ENCODE results near the gene DAGLB. TPM values are rescaled to one million over a fixed set of nuclear protein-coding genes. Genes with fewer than 3 reads are reported as not detected.

Gene DAGLB
- total and polyA plus RNA-seq, 8 donors: 16.8 to 46.5 (median 18.7) TPM

DNA sequence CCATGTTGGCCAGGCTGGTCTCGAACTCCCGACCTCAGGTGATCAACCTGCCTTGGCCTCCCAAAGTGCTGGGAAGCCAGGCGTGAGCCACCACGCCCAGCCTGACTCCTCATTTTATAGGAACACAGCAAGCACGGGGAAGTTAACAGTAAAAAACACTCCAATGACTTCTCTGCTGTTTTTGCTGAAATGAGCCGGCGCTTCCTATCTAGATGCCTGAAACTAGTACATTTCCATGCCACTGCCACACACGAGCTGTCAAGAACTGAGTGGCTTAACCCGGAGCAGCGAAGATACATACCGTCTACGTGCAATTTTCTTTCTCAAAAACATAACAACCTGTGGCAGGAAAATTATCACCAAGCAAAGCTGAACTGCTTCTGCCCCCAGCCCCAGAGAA lies 16.8 kb downstream of the DAGLB start:
- Histone ChIP-seq H3K4me1 (peaks cover 2 to 53% of the 10 kb centered on the region in 2 donors), H3K27me3 (no peaks in the 10 kb centered on the region), H3K27ac (peak overlapping the region in 1 of 2 donors; percentile 33), H3K9me3 (no peaks in the 10 kb centered on the region), H3K4me3 (no peak overlapping the region), H3K36me3 (peaks cover 0 to 79% of the 10 kb centered on the region in 2 donors)
- intact Hi-C loops (cut with DNase I): no loop called here
- DNase-seq (no peak), ATAC-seq (no peak)
- TF ChIP-seq, protein P1, sequence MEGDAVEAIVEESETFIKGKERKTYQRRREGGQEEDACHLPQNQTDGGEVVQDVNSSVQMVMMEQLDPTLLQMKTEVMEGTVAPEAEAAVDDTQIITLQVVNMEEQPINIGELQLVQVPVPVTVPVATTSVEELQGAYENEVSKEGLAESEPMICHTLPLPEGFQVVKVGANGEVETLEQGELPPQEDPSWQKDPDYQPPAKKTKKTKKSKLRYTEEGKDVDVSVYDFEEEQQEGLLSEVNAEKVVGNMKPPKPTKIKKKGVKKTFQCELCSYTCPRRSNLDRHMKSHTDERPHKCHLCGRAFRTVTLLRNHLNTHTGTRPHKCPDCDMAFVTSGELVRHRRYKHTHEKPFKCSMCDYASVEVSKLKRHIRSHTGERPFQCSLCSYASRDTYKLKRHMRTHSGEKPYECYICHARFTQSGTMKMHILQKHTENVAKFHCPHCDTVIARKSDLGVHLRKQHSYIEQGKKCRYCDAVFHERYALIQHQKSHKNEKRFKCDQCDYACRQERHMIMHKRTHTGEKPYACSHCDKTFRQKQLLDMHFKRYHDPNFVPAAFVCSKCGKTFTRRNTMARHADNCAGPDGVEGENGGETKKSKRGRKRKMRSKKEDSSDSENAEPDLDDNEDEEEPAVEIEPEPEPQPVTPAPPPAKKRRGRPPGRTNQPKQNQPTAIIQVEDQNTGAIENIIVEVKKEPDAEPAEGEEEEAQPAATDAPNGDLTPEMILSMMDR (IDR thresholded peaks at IDR 0.05): no peak

DNA sequence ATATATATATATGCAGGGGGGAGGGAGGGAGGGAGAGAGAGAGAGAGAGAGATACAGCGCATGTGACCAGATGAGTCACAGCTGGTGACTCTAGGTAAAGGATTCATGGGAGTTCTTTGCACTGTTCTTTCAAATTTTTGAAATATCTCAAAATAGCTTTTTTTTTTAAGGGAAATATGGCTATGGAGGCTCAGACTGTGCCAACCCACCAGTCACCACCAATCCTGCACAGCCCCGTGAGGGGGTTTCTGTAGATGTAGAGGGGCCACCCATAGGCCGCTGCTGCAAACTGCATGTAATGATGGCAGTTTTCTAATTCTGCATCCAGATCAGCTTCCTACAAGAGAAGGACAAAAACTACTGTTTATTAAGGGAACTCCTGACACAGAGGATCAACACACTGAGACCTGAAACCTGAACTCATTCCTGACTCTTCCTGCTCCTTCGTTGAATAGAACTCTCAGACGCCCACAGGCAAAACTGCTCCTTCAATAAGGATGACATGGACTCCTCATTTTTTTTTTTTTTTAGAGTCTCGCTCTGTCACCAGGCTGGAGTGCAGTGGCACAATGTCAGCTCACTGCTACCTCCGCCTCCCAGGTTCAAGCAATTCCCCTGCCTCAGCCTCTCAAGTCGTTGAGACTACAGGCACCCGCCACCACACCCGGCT lies 17.3 kb downstream of the DAGLB start:
- no peaks in the 10 kb centered on the region for H3K27me3 ChIP-seq
- DNase-seq: no peak
- ATAC-seq: no peak
- H3K4me1 ChIP-seq: peaks cover 2 to 53% of the 10 kb centered on the region in 2 donors
- no peak overlapping the region for H3K4me3 ChIP-seq
- peaks cover 0 to 85% of the 10 kb centered on the region in 2 donors for H3K36me3 ChIP-seq
- intact Hi-C loops (cut with DNase I): no loop called here
- TF ChIP-seq, protein P1 (IDR thresholded peaks at IDR 0.05): no peak
- H3K9me3 ChIP-seq: no peaks in the 10 kb centered on the region
- H3K27ac ChIP-seq: peak overlapping the region in 1 of 2 donors; percentile 33

DNA sequence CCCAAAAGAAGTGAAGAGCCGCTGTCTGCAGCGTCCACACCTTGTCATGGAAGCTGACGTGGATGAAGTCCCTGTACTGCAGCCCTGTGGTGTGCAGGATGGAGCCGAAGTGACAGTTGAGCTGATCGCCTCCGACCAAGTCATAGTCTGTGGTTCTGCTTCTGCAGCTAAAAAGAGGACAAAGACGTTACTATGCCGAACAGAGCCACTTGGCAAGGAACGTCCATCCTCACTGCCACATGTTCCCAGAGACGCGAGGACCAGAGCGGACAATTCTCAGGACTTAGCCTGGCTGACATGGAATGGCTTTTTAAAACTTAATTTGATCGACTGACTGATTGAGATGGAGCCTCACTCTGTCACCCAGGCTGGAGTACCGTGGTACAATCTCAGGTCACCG lies 21.8 kb downstream of the DAGLB start:
- Histone ChIP-seq H3K9me3 (no peaks in the 10 kb centered on the region), H3K27ac (no peak overlapping the region), H3K27me3 (no peaks in the 10 kb centered on the region), H3K4me1 (peaks cover 0 to 51% of the 10 kb centered on the region in 2 donors), H3K4me3 (no peak overlapping the region), H3K36me3 (peaks cover 0 to 94% of the 10 kb centered on the region in 2 donors)
- DNase-seq (no peak), ATAC-seq (no peak)
- TF ChIP-seq, protein P1 (IDR thresholded peaks at IDR 0.05): no peak
- intact Hi-C loops (cut with DNase I): no loop called here

DNA sequence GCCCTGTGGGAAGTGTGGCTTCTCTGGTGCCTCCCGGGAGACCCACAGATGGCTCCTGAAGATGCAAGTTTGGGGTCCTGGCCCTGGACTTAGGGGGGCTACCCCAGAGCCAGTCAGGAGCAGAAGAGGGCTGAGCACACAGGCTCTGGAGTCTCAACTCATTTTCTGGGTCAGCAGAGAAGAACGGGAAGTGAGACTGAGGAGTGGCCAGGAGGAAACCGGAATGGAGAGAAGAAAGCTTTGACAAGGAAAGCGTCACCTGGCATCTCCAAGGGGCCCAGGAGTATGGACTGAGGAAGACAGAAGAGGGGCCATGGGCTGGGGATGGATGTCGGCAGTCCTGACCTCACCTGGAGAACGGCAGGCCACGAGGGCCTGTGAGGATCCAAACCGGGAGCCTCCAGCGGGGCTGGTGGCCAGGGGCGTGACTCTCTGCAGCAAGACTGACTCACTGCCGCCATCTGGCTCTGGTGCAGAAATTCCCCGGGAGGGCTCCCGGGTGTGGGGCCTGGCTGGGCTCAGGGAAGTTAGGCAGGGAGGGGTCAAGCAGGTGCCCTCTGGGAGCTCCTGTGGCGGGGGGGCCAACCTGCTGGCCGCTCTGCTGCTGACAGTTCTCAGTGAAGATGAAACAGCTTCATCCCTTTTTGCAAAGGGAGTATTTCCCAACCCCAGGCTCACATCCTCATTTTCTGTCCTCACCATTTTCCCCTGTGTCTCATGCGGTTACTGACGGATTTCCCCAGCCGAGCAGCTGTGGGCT lies 23.6 kb downstream of the DAGLB start:
- intact Hi-C loops (cut with DNase I): no loop called here
- H3K9me3 ChIP-seq: no peaks in the 10 kb centered on the region
- TF ChIP-seq, protein P1 (IDR thresholded peaks at IDR 0.05): no peak
- ATAC-seq: peak; percentile 68
- H3K27me3 ChIP-seq: no peaks in the 10 kb centered on the region
- peak overlapping the region in 1 of 2 donors; percentile 16 for H3K4me3 ChIP-seq
- peak overlapping the region; percentile 48 to 91 for H3K27ac ChIP-seq
- peak in 2 of 4 donors; percentile 63 to 89 for DNase-seq
- H3K4me1 ChIP-seq: peaks cover 0 to 37% of the 10 kb centered on the region in 2 donors
- peaks cover 0 to 93% of the 10 kb centered on the region in 2 donors for H3K36me3 ChIP-seq

Measured in left lung (tissue), 10 donors.